HCT116 (cell line): ENCODE data around the gene MIDN. TPM values are rescaled to one million over a fixed set of nuclear protein-coding genes. Genes with fewer than 3 reads are reported as not detected.

Source experiments
- ATAC-seq: fragments of 200-7000 bp; cut with Tn5 transposase; 2 replicates; pipeline ENCODE4 v1.9.1; 2020; ENCODE audit warnings: mild to moderate bottlenecking, moderate library complexity
- BruUV-seq: library from RNA; stranded (reverse); fragments of 400-500 nt; replicated peaks from 2 replicates; lab custom pipeline; 2021; lab: Mats Ljungman, UMichigan
- CTCF ChIA-PET: fragments of 300-600 bp; sonication (Branson Sonifier 250); formaldehyde crosslinking; loops from one replicate; lab custom pipeline; 2021; ENCODE audit warnings: antibody characterized with exemption; lab: Charles Lee
- POLR2A ChIA-PET: fragments of 300-600, 350-600 bp; sonication (Branson Sonifier 250); formaldehyde crosslinking; loops from one replicate; lab custom pipeline; 2021; ENCODE audit warnings: antibody characterized with exemption; lab: Charles Lee
- RAD21 ChIA-PET, 2 experiments: fragments of 300-600 bp; sonication (Branson Sonifier 250); formaldehyde crosslinking; loops; one replicate each; lab custom pipeline; 2023; ENCODE audit warnings: low total read pairs in 2 of 2; ENCODE audit not compliant: uncharacterized antibody in 2 of 2, unreplicated experiment in 2 of 2, low non-redundant PET in 1 of 2; lab: Charles Lee
- DNase-seq: peaks from one replicate; pipeline ENCODE4 v3.0.0-alpha.2; 2010; ENCODE audit warnings: low read depth, low spot score
- H2AFZ ChIP-seq: fragments of 200-600 bp; shearing (Covaris generic), sonication (generic); 2 replicates; pipeline ENCODE4 v1.6.1; 2017; ENCODE audit warnings: low read depth, mixed run types, mixed read lengths, antibody characterized with exemption, low read length; ENCODE audit not compliant: poor library complexity, severe bottlenecking
- H3K27ac ChIP-seq: 2 replicates; pipeline ENCODE4 v1.5.1; 2012; ENCODE audit warnings: low read depth, low read length
- H3K27me3 ChIP-seq: fragments of 200-600 bp; sonication (generic); 2 replicates; pipeline ENCODE4 v1.6.1; 2016; ENCODE audit warnings: mixed run types, low read length, mixed read lengths; ENCODE audit not compliant: insufficient read depth
- H3K36me3 ChIP-seq, 2 experiments: fragments of 200-500 bp in 1 of 2; fragments of 200-600 bp in 1 of 2; sonication (Bioruptor generic) in 1 of 2; sonication (generic) in 1 of 2; 2 replicates each; pipeline versions ENCODE4 v1.5.1 to v1.6.1; 2014 to 2016; ENCODE audit warnings: low read length in 2 of 2, inconsistent platforms in 1 of 2, mixed read lengths in 1 of 2, mixed run types in 1 of 2; ENCODE audit not compliant: insufficient read depth in 2 of 2, control insufficient read depth in 1 of 2
- H3K4me1 ChIP-seq, 2 experiments: fragments of 200-600 bp in 1 of 2; sonication (generic) in 1 of 2; 2 replicates each; pipeline versions ENCODE4 v1.5.1 to v1.6.1; 2012 to 2017; ENCODE audit warnings: low read length in 2 of 2, inconsistent platforms in 1 of 2, mild to moderate bottlenecking in 1 of 2, mixed read lengths in 1 of 2, mixed run types in 1 of 2, moderate library complexity in 1 of 2; ENCODE audit not compliant: insufficient read depth in 2 of 2, control insufficient read depth in 1 of 2
- H3K4me2 ChIP-seq: fragments of 200-600 bp; sonication (generic); 2 replicates; pipeline ENCODE4 v1.6.1; 2017; ENCODE audit warnings: mixed run types, low read length, mixed read lengths
- H3K4me3 ChIP-seq, 2 experiments: fragments of 200-600 bp in 1 of 2; sonication (generic) in 1 of 2; replicated peaks in 1 of 2; 2 replicates each; pipeline ENCODE4 v1.5.1; 2011 to 2016; ENCODE audit warnings: low read length in 2 of 2, control low read depth in 1 of 2, low read depth in 1 of 2, mild to moderate bottlenecking in 1 of 2, mixed read lengths in 1 of 2, mixed run types in 1 of 2
- H3K79me2 ChIP-seq: fragments of 200-600 bp; sonication (generic); 2 replicates; pipeline ENCODE4 v1.6.1; 2017; ENCODE audit warnings: mild to moderate bottlenecking, mixed run types, low read length, moderate library complexity, mixed read lengths; ENCODE audit not compliant: insufficient read depth
- H3K9ac ChIP-seq: fragments of 200-600 bp; sonication (generic); 2 replicates; pipeline ENCODE4 v1.6.1; 2016; ENCODE audit warnings: low read length, mixed read lengths
- H3K9me2 ChIP-seq: fragments of 200-600 bp; sonication (generic), shearing (Covaris generic); 2 replicates; pipeline ENCODE4 v1.6.1; 2017; ENCODE audit warnings: mixed run types, mild to moderate bottlenecking, moderate library complexity; ENCODE audit not compliant: insufficient read depth
- H3K9me3 ChIP-seq, 2 experiments: fragments of 200-500 bp in 1 of 2; fragments of 200-600 bp in 1 of 2; sonication (Bioruptor generic) in 1 of 2; sonication (generic) in 1 of 2; 2 replicates each; pipeline ENCODE4 v1.6.1; 2014 to 2017; ENCODE audit warnings: low read length in 2 of 2, mixed read lengths in 2 of 2, inconsistent platforms in 1 of 2, low read depth in 1 of 2, mild to moderate bottlenecking in 1 of 2, mixed run types in 1 of 2, moderate library complexity in 1 of 2; ENCODE audit not compliant: control insufficient read depth in 1 of 2, insufficient read depth in 1 of 2
- H4K20me1 ChIP-seq: fragments of 200-600 bp; sonication (generic), shearing (Covaris generic); 2 replicates; pipeline ENCODE4 v1.6.1; 2017; ENCODE audit warnings: mixed run types, mild to moderate bottlenecking, moderate library complexity; ENCODE audit not compliant: insufficient read depth
- ATF3 ChIP-seq: IDR thresholded peaks from 2 replicates; pipeline ENCODE4 v1.6.1; 2012
- ELF1 ChIP-seq: IDR thresholded peaks from 2 replicates; pipeline ENCODE4 v1.6.1; 2012; ENCODE audit warnings: low read depth, borderline replicate concordance
- EZH2phosphoT487 ChIP-seq: fragments of 200-600 bp; IDR thresholded peaks from 2 replicates; pipeline ENCODE4 v1.6.1; 2018; ENCODE audit warnings: antibody characterized with exemption, borderline replicate concordance
- FOSL1 ChIP-seq: IDR thresholded peaks from 2 replicates; pipeline ENCODE4 v1.6.1; 2012; ENCODE audit warnings: low read depth
- JUND ChIP-seq: IDR thresholded peaks from 2 replicates; pipeline ENCODE4 v1.6.1; 2012
- SP1 ChIP-seq: IDR thresholded peaks from 2 replicates; pipeline ENCODE4 v1.6.1; 2012; ENCODE audit warnings: low read depth
- TCF7L2 ChIP-seq: IDR thresholded peaks from 2 replicates; pipeline ENCODE4 v1.7.0; 2011; ENCODE audit warnings: borderline replicate concordance, inconsistent platforms; ENCODE audit not compliant: insufficient read depth, insufficient read length; ENCODE audit errors: extremely low read depth
- YY1 ChIP-seq: IDR thresholded peaks from 2 replicates; pipeline ENCODE4 v1.6.1; 2011; ENCODE audit warnings: low read length, low read depth, moderate library complexity, mild to moderate bottlenecking; ENCODE audit not compliant: insufficient replicate concordance; ENCODE audit errors: extremely low read depth
- intact Hi-C: fragments of 100-400 bp; cut with micrococcal nuclease; formaldehyde crosslinking; loops from 2 replicates; pipeline ENCODE4 v1.10.0; 2022
- total RNA-seq: library from RNA; stranded (reverse); gene quantifications from one replicate; pipeline ENCODE4 v1.2.1, GENCODE V29; 2021; ENCODE audit not compliant: unreplicated experiment

The MIDN gene
- total RNA-seq, 1 experiment from 2014 or later = 146 TPM

- TF ChIP-seq ELF1 (no peak), TCF7L2 (no peak), YY1 (no peak)
Measured at GRCh38 chr19:1239796-1240737, 8.3 kb upstream of the MIDN start (continued).

DNA sequence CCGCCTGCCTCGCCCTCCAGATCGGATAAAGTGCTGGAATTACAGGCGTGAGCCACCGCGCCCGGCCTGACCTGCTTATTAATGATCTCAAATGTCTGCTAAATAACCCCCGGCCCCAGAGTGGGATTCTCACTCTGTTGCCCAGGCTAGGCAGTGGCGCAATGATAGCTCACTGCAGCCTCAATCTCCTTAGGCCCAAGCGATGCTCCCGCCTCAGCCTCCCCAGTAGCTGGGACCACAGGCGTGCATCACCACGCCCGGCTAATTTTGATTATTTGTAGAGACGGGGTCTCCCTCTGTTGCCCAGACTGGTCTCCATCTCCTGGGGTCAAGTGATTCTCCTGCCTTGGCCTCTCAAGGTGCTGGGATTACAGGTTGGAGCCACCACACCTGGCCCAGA lies 7.5 kb upstream of the MIDN start:
- H4K20me1 ChIP-seq = peaks cover 13% of the 10 kb centered on the region; the same call in 1 of the 2 replicates
- TF ChIP-seq ELF1 (no peak), ATF3 (no peak), SP1 (no peak), JUND (no peak), EZH2phosphoT487 (no peak), FOSL1 (no peak)
- ChIA-PET POLR2A (interaction anchor here (0.7 to 1.9 kb wide), 4 partner anchors 25 to 34 kb away, joined by 3 to 20 read pairs (median 4); partner anchors contain the start of genes CIRBP and FAM174C), CTCF (interaction anchor here (0.6 to 2.3 kb wide), 9 partner anchors 15 to 564 kb away, joined by 3 to 15 read pairs (median 4); partner anchors contain the start of gene CNN2), RAD21 (interaction anchor here in 1 of 2 experiments (1.6 kb wide), 1 partner anchor 25 kb away, joined by 5 read pairs; no protein-coding TSS in a partner anchor)
- DNase-seq (no peak), ATAC-seq (no peak)
- H3K27me3 ChIP-seq = no peaks in the 10 kb centered on the region
- H3K27ac ChIP-seq = peak overlapping the region; percentile 100
- peaks cover 56% of the 10 kb centered on the region for H3K79me2 ChIP-seq
- H3K9ac ChIP-seq = peak overlapping the region; percentile 99
- H2AFZ ChIP-seq = no peak overlapping the region
- BruUV-seq = no TSS peak
- intact Hi-C loops = loop anchor here (5.0 to 10.0 kb wide), 3 partner anchors 139 to 446 kb away; partner anchors contain the start of genes CNN2, GPX4, PTBP1 and RNU6-2
- H3K4me2 ChIP-seq = peak overlapping the region; percentile 98
- peaks cover 52 to 70% of the 10 kb centered on the region in 2 experiments for H3K4me1 ChIP-seq
- peaks cover 0 to 16% of the 10 kb centered on the region in 2 experiments; a peak in 1 of 4 replicates for H3K36me3 ChIP-seq
- H3K9me2 ChIP-seq = no peaks in the 10 kb centered on the region
- peak overlapping the region; percentile 87 to 89 for H3K4me3 ChIP-seq
- no peaks in the 10 kb centered on the region for H3K9me3 ChIP-seq
